IMR-90 (cell line): ENCODE results near the gene CACNA1D.

Source experiments
- BHLHE40 ChIP-seq: fragments of 150-350 bp; IDR thresholded peaks from 2 replicates; pipeline ENCODE4 v1.6.1; 2016; ENCODE audit warnings: mild to moderate bottlenecking, low read depth, low read length
- CEBPB ChIP-seq: IDR thresholded peaks from 2 replicates; pipeline ENCODE4 v1.6.1; 2012; ENCODE audit warnings: low read depth, low read length, improper control_type of control experiment
- CTCF ChIP-seq: conservative IDR thresholded peaks from 2 replicates; pipeline ENCODE4 v1.5.1; 2012; ENCODE audit warnings: mild to moderate bottlenecking, low read depth, low read length, improper control_type of control experiment
- FOS ChIP-seq: fragments of 150-350 bp; IDR thresholded peaks from 2 replicates; pipeline ENCODE4 v1.6.1; 2016; ENCODE audit warnings: low read depth, low read length
- MAFK ChIP-seq: IDR thresholded peaks from 2 replicates; pipeline ENCODE4 v1.6.1; 2012; ENCODE audit warnings: low read depth, low read length, improper control_type of control experiment
- MAZ ChIP-seq: IDR thresholded peaks from 2 replicates; pipeline ENCODE4 v1.6.1; 2012; ENCODE audit warnings: low read depth, mild to moderate bottlenecking, low read length, improper control_type of control experiment, moderate library complexity, borderline replicate concordance
- MXI1 ChIP-seq: IDR thresholded peaks from 2 replicates; pipeline ENCODE4 v1.6.1; 2012; ENCODE audit warnings: low read depth, mild to moderate bottlenecking, low read length, moderate library complexity, borderline replicate concordance
- POLR2A ChIP-seq: IDR thresholded peaks from 2 replicates; pipeline ENCODE4 v1.6.1; 2012; ENCODE audit warnings: mild to moderate bottlenecking, low read depth, low read length
- RAD21 ChIP-seq: IDR thresholded peaks from 2 replicates; pipeline ENCODE4 v1.6.1; 2012; ENCODE audit warnings: low read length, improper control_type of control experiment
- RCOR1 ChIP-seq: IDR thresholded peaks from 2 replicates; pipeline ENCODE4 v1.6.1; 2012; ENCODE audit warnings: mild to moderate bottlenecking, low read length, improper control_type of control experiment; ENCODE audit not compliant: insufficient replicate concordance
- RFX5 ChIP-seq: IDR thresholded peaks from 2 replicates; pipeline ENCODE4 v1.8.0; 2012; ENCODE audit warnings: low read depth, mild to moderate bottlenecking, low read length, moderate library complexity
- SMC3 ChIP-seq: fragments of 150-350 bp; IDR thresholded peaks from 2 replicates; pipeline ENCODE4 v1.6.1; 2016; ENCODE audit warnings: low read depth, mild to moderate bottlenecking, antibody characterized with exemption, low read length, moderate library complexity
- TF ChIP-seq, protein P1 (sequence below): fragments of 150-350 bp; IDR thresholded peaks from 2 replicates; pipeline ENCODE4 v1.6.1; 2016; ENCODE audit warnings: low read depth, mild to moderate bottlenecking, low read length, moderate library complexity, borderline replicate concordance
- TF ChIP-seq, protein P2 (sequence below): fragments of 150-350 bp; IDR thresholded peaks from 2 replicates; pipeline ENCODE4 v1.6.1; 2017; ENCODE audit warnings: mild to moderate bottlenecking, antibody characterized with exemption, low read length, low read depth

DNA sequence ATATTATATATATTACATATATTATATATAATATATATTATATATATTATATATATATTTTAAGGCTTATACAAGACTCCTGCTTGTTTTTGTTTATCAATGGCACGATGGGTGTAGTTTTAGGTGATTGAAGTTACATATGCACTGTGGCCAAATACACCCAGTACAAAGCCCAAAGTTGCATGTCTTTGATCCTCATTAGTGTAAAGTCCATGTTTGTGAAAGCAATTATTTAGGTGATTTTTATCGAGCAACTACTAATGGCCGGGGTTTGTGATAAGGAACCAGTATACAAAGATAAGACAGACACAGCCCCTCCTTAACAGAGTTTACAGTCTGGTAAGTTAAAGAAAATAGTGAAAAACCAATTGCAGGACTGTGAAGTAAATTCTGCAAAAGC lies 197.5 kb downstream of the CACNA1D start:
- TF ChIP-seq MAFK (no peak), CTCF (no peak), FOS (no peak), POLR2A (no peak), SMC3 (no peak), RAD21 (no peak), BHLHE40 (no peak), RCOR1 (no peak), CEBPB (no peak), MXI1 (no peak), MAZ (no peak), RFX5 (no peak)
- TF ChIP-seq, protein P1, sequence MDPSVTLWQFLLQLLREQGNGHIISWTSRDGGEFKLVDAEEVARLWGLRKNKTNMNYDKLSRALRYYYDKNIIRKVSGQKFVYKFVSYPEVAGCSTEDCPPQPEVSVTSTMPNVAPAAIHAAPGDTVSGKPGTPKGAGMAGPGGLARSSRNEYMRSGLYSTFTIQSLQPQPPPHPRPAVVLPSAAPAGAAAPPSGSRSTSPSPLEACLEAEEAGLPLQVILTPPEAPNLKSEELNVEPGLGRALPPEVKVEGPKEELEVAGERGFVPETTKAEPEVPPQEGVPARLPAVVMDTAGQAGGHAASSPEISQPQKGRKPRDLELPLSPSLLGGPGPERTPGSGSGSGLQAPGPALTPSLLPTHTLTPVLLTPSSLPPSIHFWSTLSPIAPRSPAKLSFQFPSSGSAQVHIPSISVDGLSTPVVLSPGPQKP, result no peak
- TF ChIP-seq, protein P2, sequence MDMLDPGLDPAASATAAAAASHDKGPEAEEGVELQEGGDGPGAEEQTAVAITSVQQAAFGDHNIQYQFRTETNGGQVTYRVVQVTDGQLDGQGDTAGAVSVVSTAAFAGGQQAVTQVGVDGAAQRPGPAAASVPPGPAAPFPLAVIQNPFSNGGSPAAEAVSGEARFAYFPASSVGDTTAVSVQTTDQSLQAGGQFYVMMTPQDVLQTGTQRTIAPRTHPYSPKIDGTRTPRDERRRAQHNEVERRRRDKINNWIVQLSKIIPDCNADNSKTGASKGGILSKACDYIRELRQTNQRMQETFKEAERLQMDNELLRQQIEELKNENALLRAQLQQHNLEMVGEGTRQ, result no peak
